ELF-1 (cell line): ENCODE measurements around the gene BRD9.
A peak's percentile ranks its signal among the peaks of the same experiment; 100 is the strongest.
"Not testable (repeated sequence)": the region's sequence is repeated elsewhere in the genome, so short reads cannot be mapped to it uniquely, and the experiment has no call there.

Experiments
- DNase-seq: peaks from one replicate; pipeline ENCODE4 v3.0.0-alpha.2; 2016; ENCODE audit warnings: low read depth, low spot score

The BRD9 gene

DNA sequence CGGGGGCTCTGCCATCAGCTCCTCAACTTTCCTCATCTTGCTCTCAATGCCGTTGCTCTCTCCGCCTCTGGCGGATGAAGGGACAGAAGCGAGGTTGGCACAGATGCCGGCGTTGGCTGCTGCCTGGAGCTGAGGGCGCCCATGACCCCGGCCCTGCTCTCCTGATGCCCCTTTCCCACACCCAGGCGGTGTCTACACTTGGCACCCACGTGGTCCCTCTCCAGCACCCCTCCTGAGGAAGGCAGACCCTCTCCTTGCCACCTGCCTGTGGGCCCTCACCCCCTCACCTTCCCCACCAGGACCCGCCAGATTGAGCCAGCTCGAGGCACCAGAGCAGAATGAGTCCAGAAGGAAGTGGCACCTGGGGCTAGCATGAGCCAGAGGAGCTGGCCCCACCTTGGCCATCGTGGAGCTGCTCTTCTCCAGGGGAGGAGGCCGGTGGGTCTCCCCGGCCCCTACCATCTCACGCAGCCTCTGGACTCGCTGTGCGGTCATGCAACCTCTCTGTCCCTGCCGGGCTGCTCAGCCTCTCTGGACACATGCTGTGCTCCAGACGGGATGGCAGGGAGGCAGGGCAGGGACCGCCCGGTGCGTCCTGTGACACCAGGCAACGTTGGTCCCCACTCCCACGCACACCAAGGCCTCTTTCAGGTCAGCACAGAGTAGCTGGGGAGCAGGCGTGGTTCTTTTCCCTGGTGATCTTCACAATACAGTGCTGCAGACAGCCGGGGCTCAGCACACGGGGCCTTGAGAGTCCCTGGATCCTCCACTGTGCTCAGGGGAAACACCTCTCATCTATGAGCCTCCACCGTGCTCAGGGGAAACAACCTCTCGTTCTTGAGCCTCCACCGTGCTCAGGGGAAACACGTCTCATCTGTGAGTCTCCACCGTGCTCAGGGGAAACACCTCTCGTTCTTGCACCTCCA is 46.7 kb downstream of the BRD9 start:
- not testable (repeated sequence) for DNase-seq

DNA sequence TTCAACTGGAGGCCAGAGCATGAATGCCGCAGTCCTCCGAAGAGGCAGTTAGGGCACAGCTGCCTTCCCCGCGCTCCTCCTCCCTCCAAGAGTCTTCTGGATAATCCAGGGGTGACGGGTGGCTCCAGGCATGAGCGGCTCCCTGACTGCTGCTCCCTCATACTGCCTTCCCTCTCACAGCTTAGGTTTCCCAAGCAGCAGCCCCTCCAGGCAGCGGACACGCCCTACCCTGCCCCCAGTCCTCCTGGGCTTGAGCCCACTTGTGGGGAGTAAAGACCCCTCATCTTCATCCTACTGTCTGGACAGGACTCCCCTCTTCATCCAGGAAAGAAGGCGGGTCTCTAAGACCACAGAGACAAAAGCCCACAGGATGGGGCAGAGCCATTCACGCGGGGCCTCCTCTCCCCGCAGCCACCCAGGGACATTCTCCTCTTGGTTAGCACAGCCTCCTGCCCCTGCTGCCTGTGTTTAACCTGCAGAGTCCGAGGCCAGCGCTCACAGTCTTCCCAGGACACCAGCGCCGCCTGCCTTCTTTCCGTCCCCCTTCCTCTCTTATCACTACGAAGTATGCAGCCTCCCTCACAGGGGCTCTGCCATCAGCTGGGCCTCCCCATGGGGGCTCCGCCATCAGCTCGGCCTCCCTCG is 47.4 kb downstream of the BRD9 start:
- DNase-seq: peak; percentile 56

- not testable (repeated sequence) for DNase-seq
Measured at GRCh38 chr5:844426-844825, 48.2 kb downstream of the BRD9 start.

- peak; percentile 60 for DNase-seq
Measured at GRCh38 chr5:843926-844325, 48.7 kb downstream of the BRD9 start.

DNA sequence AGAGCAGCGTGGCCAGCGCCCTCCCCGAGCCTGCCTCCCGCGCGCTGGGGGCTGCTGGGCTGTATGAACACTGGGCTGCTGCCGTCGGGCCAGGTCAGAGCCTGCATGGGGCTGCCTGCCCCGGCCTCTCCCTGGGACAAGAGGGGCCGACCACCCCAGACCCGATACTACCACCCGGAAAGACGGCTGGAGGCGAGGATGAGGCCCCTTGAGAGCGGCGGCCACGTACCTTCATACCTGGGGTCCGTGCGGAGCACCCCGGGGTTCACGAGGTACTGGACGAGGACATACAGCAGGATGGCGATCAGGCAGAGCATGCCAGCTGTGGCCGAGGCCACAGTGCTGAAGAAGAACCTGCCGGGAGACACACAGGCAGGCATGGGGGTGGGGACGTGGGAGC is 49.2 kb downstream of the BRD9 start:
- DNase-seq: not testable (repeated sequence)

DNA sequence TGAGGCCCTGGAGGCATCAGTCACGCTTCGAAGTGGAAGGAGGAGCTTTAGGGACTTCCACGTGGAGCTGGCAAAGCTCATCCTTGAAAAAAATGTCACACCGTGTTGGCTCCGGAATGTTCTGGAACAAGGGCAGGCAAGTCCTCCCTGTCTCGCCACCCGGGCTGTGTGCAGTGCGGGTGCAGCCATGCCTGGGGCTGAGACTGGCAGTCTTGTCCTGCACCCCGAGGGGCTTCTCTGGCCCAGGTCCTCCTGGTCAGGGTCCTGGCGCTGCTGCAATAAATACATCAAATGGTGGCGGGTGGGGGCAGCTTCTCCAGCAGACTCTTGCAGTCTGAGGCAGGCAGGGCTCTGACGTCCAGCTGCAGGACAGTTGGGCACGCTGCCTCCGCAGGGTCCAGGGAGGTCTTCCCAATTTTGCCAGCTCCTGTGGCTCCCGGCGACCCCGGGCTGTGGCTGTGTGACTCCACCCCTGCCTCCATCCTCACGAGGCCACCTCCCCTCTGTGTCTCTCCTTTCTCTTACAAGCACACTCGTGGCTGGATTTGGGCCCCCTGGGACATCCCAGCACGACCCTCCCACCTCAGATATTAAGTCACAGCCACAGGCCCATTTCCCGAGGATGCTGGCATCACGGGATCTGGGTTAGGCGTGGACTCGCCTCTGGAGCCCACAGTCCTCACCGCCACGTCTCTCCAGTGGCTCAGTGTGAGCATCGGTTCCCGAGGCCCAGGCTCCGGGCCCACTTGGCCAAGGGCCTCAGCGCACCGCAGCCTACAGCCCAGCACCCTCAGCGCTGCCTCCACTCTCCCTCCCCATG is 50.0 kb downstream of the BRD9 start:
- DNase-seq: not testable (repeated sequence)

- not testable (repeated sequence) for DNase-seq
Measured at GRCh38 chr5:841531-842401, 50.8 kb downstream of the BRD9 start.

- not testable (repeated sequence) for DNase-seq
Measured at GRCh38 chr5:840974-841435, 51.6 kb downstream of the BRD9 start.

DNA sequence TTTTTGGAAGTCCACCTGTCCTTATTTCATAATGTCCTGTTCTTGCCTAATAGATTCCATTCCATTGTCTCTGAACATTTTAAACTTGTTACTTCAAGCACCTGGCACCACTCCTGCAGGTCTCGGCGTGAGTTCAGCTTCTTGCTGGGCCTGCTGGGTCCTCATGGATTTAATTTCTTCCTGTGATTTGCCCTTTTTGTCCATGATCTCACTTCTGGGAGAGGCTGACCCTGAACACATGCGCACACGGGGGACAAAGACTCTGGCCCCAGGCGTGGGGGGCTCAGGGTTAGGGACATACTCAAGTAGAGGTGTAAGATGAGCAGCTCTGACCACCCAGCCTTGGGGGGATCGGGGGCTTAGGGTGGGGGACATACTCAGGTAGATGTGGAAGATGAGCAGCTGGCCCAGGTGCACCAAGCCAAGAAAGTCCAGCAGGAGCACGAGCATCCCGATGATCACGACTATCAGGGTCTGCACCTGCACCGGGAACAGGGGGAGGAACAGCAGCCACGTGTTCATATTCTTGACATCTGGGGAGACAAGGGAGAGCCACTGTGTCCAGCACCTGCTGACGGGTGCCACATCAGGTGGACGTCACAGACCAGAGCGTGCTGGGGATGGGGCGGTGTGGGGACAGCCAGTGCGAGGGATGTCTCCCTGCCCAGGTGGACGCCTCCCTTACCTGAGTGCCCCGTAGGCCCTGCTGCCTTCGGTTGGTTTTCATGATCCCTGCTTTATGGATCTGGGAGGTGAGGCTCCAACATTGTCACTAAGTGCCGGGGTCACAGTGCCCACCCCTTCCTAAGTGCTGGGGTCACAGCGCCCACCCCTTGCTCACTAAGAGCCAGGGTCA is 52.3 kb downstream of the BRD9 start:
- not testable (repeated sequence) for DNase-seq

GRCh38 chr5:838431-838851 is 54.2 kb downstream of the BRD9 start:
- DNase-seq: peak; percentile 71

- not testable (repeated sequence) for DNase-seq
Measured at GRCh38 chr5:837621-838121, 54.9 kb downstream of the BRD9 start.

DNA sequence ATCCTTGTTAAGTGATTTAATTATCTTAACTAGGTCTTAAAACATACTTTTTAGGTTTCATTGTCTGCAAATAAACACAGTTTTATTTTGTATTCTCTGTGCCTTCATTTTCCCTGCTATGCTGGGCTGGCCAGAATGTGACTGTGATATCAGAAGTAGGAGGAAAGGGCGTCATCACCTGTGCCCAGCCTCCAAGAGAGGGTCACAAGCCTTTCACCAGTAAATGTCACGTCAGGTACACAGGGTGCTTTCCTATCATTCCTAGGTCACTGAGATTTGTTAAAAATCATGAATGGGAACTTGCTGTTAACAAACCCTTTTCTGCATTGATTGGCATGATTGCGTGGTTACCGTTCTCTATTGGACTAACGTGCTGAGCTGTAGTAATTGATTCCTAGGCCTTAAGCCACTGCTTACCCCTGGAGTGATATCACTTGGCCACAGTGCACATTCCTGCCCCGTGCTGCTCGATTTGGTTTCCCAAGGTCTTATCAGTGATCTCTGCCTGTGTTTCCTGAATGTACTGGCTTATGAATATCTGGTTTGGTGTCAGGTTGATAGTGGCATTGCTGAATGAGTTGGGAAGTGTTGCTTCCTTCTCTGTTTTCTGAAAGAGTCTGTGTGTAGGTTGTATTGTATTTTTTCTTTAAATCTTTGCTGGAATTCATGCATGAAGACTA is 56.5 kb downstream of the BRD9 start:
- DNase-seq: not testable (repeated sequence)

DNA sequence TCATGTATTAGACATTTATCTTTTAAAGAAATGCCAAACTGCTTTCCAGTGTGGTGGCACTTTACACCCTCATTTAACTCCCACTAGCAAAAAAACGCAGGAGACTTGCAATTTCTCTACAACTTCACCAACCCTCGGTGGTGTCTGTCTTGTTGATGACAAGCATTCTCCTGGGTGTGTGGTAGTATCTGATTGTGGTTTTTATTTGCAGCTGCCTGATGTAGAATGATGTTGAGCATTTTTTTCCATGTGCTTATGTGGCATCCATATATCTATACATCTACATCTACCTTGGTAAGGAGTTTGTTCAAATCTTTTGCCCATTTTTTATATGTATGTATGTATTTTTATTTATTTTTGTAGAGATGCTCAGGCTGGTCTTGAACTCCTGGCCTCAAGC is 58.6 kb downstream of the BRD9 start:
- not testable (repeated sequence) for DNase-seq

DNA sequence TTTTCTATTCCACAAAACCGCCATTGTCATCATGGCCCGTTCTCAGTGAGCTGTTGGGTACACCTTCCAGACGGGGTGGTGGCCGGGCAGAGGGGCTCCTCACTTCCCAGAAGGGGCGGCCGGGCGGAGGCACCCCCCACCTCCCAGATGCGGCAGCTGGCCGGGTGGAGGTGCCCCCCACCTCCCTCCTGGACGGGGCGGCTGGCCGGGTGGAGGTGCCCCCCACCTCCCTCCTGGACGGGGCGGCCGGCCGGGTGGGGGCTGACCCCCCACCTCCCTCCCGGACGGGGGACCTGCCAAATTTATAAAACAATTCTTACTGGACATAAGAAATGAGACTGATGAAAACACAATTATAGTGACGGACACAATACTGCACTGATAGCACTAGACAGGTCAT is 64.4 kb downstream of the BRD9 start:
- not testable (repeated sequence) for DNase-seq

DNA sequence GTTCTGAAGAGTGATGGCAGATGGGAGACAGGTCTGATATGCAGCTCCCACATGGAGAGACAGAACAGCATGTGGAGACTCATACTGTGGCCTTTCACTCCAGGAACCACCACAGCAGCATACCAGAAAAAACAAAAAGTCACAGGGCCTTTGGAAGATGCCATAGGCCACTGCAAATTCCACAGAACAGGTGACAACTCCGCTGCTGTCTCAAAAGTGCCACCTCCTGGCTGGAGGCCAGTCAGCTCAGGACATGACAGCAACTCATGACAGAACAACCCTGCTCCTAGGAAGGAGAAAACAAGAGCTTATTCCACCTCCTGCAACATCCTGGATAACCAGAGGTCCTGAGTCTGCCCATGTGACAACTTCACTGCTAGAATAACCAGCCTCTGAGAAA is 67.1 kb downstream of the BRD9 start:
- DNase-seq: peak; percentile 38

GRCh38 chr5:821504-821903 is 71.1 kb downstream of the BRD9 start:
- DNase-seq: no peak

GRCh38 chr5:820245-820644 is 72.4 kb downstream of the BRD9 start:
- no peak for DNase-seq

GRCh38 chr5:819078-819477 is 73.5 kb downstream of the BRD9 start:
- DNase-seq: no peak

DNA sequence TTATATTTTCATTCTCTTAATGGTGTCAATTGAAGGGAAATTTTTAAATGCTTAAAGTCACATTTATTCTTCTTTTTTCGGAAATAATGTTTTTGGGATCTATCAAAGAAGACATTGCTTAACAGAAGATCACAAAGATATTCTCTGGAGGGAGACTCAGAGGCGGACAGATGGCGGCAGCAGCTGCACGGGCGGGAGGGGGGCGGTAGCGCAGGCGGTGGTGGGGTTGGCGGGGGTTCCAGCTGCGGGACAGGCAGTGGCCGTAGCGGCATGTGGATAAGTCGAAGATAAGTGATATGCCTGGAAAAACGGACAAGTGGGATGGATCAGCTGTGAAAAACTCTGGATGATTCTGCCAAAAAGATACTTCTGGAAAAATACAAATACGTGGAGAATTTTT is 76.4 kb downstream of the BRD9 start:
- no peak for DNase-seq
